GM18508 (cell line): ENCODE measurements around the gene GNAQ.

ENCODE experiments used
- ATAC-seq: cut with Tn5 transposase; IDR thresholded peaks from one replicate; pipeline ENCODE4 v1.9.1; 2021; ENCODE audit warnings: moderate number of reproducible peaks; ENCODE audit not compliant: insufficient read depth, unreplicated experiment

GNAQ gene

GRCh38 chr9:77949751-77950436 lies 81.7 kb downstream of the GNAQ start:
- ATAC-seq, result no peak

GRCh38 chr9:77947651-77948050 lies 84.0 kb downstream of the GNAQ start:
- no peak for ATAC-seq

- ATAC-seq, result no peak
Measured at GRCh38 chr9:77946969-77947620, 84.5 kb downstream of the GNAQ start.

- no peak for ATAC-seq
Measured at GRCh38 chr9:77946296-77946695, 85.3 kb downstream of the GNAQ start.

- ATAC-seq, result no peak
Measured at GRCh38 chr9:77945798-77946197, 85.8 kb downstream of the GNAQ start.

- ATAC-seq, result no peak
Measured at GRCh38 chr9:77944556-77945243, 86.9 kb downstream of the GNAQ start.

GRCh38 chr9:77943057-77943456 lies 88.6 kb downstream of the GNAQ start:
- no peak for ATAC-seq

- no peak for ATAC-seq
Measured at GRCh38 chr9:77939149-77939668, 92.4 kb downstream of the GNAQ start.

GRCh38 chr9:77938163-77938562 lies 93.4 kb downstream of the GNAQ start:
- no peak for ATAC-seq

GRCh38 chr9:77935974-77936373 lies 95.6 kb downstream of the GNAQ start:
- ATAC-seq, result no peak

- ATAC-seq, result no peak
Measured at GRCh38 chr9:77935211-77935610, 96.4 kb downstream of the GNAQ start.

GRCh38 chr9:77933976-77934375 lies 97.6 kb downstream of the GNAQ start:
- ATAC-seq, result no peak

- no peak for ATAC-seq
Measured at GRCh38 chr9:77933019-77933418, 98.6 kb downstream of the GNAQ start.

GRCh38 chr9:77929942-77930341 lies 101.7 kb downstream of the GNAQ start:
- ATAC-seq, result no peak

- no peak for ATAC-seq
Measured at GRCh38 chr9:77927265-77927664, 104.3 kb downstream of the GNAQ start.

- ATAC-seq, result no peak
Measured at GRCh38 chr9:77926371-77926878, 105.2 kb downstream of the GNAQ start.

- ATAC-seq, result no peak
Measured at GRCh38 chr9:77922591-77922990, 109.0 kb downstream of the GNAQ start.

- no peak for ATAC-seq
Measured at GRCh38 chr9:77917800-77918199, 113.8 kb downstream of the GNAQ start.

GRCh38 chr9:77916820-77917219 lies 114.8 kb downstream of the GNAQ start:
- ATAC-seq, result no peak

GRCh38 chr9:77916410-77916819 lies 115.2 kb downstream of the GNAQ start:
- no peak for ATAC-seq

GRCh38 chr9:77915744-77916143 lies 115.9 kb downstream of the GNAQ start:
- ATAC-seq, result no peak
